Stimulated activated CD8-positive, alpha-beta memory T cell treated with anti-CD3 and anti-CD28 coated beads, Interleukin-4, amount 100 ng/mL, for 4 hours (primary cell): ENCODE results near the gene RTBDN.

ENCODE experiments used
- DNase-seq, 2 donors: peaks; one replicate each; pipeline ENCODE4 v3.0.0-alpha.2; 2020; ENCODE audit warnings: low read depth in 2 of 2, low spot score in 1 of 2

The RTBDN gene

GRCh38 chr19:12782424-12783290, 51.7 kb downstream of the RTBDN start:
- DNase-seq, result peak; percentile 74 to 85

DNA sequence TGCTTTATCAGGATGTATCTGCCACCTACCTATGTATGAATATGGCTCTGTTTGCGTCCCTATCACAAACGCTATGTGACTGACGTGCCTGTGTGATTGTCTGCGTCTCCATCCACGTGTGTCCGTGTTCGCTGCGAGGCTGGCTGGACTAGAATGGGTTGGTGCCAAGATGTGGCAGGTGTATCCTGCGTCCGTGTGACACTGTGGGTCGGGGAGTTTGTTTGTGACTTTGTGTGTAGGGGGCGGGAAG, 52.3 kb downstream of the RTBDN start:
- no peak for DNase-seq

- DNase-seq, result no peak
Observed at GRCh38 chr19:12779162-12779993, 55.0 kb downstream of the RTBDN start.

- no peak for DNase-seq
Observed at GRCh38 chr19:12778905-12779161, 55.5 kb downstream of the RTBDN start.

DNA sequence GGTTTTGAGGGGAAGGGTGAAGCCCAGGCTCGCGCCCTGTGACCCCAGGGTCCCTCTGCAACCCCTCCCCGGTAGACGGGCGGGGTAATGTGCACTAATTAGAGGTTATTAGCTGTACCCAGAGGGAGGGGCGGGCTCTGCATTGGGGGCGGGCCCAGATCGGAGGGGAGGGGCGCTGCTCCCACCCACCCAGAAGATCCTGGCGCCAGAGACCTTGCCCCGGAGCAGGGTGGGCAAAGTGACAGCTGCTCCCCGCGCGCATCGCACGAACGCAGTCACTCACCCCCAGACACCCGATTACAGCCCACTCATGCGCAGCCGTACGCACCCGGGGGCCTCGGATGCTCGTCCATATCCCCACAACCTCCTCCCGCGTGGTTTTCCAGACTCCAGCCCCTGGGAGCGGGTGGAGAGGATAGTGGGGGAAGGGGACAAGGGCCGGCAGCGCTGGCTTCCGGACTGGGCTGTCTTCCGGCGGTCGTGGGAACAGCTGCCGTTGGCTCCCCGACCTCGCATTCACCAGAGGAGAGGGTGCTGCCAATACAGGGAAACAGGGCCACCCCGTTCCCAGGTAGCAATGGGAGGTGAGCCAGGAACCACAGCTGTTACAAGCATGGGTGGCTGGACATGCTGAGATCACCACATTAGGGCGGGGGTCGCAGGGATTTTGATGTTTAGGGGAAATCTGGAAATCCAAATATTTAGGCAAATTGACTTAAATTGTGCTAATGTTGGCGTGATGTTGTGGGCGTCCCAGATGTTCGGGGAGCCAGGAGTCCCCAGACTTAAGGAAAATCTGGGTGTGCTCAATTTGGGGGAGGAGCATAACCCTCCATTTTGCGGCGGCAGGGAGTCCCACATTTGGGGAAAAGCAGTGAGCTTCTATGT, 56.1 kb downstream of the RTBDN start:
- no peak for DNase-seq

DNA sequence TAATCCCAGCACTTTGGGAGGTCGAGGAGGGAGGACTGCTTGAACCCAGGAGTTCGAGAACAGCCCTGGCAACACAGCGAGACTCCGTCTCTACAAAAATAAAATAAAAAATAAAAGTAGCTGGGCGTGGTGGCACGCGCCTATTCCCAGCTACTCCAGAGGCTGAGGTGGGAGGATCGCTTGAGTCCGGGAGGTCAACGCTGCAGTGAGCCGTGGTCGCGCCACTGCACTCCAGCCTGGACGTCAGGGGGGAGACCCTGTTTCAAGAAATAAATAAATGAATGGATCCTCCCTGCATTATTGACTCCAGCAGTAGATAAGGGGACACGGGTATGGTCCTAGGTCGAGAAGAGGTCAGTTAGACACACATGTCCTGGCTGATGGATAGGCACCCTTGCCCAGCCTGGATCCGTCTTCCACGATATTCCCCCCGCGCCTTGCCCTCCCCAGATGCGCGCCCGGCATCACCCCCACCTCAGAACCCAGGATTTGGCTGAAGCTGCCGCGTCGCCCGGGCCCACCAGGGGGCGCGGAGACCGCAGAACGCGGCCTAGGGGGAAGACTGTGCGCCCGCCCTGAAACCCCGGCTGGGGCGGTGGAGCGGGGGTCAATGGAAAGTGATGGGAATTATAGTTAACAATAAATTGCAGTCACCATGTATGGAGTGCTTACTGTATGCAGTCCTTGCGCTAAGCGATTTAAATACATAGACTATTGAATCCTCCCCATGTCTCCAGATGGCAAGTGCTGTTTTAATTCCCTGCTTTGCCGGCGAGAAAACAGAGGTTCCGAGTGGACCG, 57.0 kb downstream of the RTBDN start:
- peak in 1 of 2 donors; percentile 66 for DNase-seq
